ENCODE data around the gene SNX24. TPM values are rescaled to one million over a fixed set of nuclear protein-coding genes. Genes with fewer than 3 reads are reported as not detected.

Gene SNX24
- total and polyA plus RNA-seq, 2 of the 4 experiments (the other 2 are of a cell fraction): 13.8 to 15.0 TPM

DNA sequence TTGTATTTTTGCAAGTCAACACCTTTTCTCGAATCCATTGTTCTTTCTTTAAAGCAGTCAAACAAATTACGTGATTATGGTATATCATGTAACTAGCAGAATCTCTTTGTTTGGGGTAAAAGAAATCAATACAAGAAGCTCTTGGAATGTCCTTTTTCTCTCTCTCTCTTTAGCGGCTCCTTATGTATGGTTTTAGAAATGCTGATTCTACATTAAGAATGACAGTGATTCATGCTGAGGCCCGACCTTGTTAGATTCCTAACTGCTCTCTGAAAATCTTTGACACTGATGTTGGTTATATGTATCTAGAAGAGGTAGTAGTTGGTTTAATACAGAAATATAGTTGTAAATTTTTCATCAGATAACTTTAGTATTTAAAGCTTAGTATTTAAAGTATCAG lies 76.4 kb downstream of the SNX24 start:
- Histone ChIP-seq H2BK120ac (ENCODE audit: low read depth, low read length) (no peak overlapping the region), H3K18ac (ENCODE audit: low read depth, low read length) (no peak overlapping the region), H4K20me1 (ENCODE audit: insufficient read depth, low read length) (peaks cover 8% of the 10 kb centered on the region; the same call in 1 of the 2 replicates), H2BK20ac (ENCODE audit: low read depth, low read length) (no peak overlapping the region), H2BK15ac (ENCODE audit: low read depth, low read length) (no peak overlapping the region), H3K23ac (ENCODE audit: low read depth, low read length) (no peak overlapping the region), H4K5ac (ENCODE audit: low read depth, low read length) (no peak overlapping the region), H3K4ac (ENCODE audit: low read depth, low read length) (no peak overlapping the region), H3K79me1 (ENCODE audit: low read depth in 1 of 2, low read length in 2 of 2) (peaks cover 8 to 13% of the 10 kb centered on the region in 2 experiments; a peak in 3 of 4 replicates), H4K91ac (ENCODE audit: insufficient read depth, low read depth, low read length) (no peak overlapping the region), H2BK5ac (ENCODE audit: low read depth, low read length, poor library complexity, severe bottlenecking) (no peak overlapping the region), H3K4me1 (ENCODE audit: control insufficient read depth, insufficient read depth, low read length) (0 out of 2 replicates have a peak, but pooled peaks cover 1% of the 10 kb centered on the region), H3K14ac (replicated peaks; ENCODE audit: low read depth, low read length) (no peak overlapping the region), H2AFZ (replicated peaks; ENCODE audit: low read length, poor library complexity) (no peak overlapping the region), H4K8ac (ENCODE audit: low read depth in 2 of 2, low read length in 2 of 2) (no peak overlapping the region), H3K36me3 (ENCODE audit: control insufficient read depth, insufficient read depth, low read length) (no peaks in the 10 kb centered on the region), H3K27me3 (ENCODE audit: control insufficient read depth, insufficient read depth, low read length) (no peaks in the 10 kb centered on the region), H3K9ac (ENCODE audit: low read depth, low read length) (no peak overlapping the region), H3K56ac (ENCODE audit: extremely low read depth, insufficient read depth, low read length) (no peak overlapping the region), H2AK5ac (ENCODE audit: low read depth, low read length) (no peak overlapping the region), H3K9me1 (ENCODE audit: insufficient read depth, low read length) (no peaks in the 10 kb centered on the region), H2AK9ac (replicated peaks; ENCODE audit: low read depth, low read length, poor library complexity) (no peak overlapping the region), H3K9me3 (ENCODE audit: control insufficient read depth, insufficient read depth, low read length) (no peaks in the 10 kb centered on the region), H3K4me3 (ENCODE audit: insufficient read depth, low read depth, low read length) (no peak overlapping the region), H3K4me2 (ENCODE audit: low read depth, low read length) (no peak overlapping the region), H3K27ac (ENCODE audit: insufficient read depth, low read length) (no peak overlapping the region)
- in situ Hi-C loops (cut with MboI; ENCODE audit: low sequenced_read_pairs): no loop called here
- intact Hi-C loops (cut with micrococcal nuclease): no loop called here
- dilution Hi-C loops (cut with HindIII; ENCODE audit: low sequenced_read_pairs, unreplicated experiment): no loop called here
- DNase-seq (no peak), ATAC-seq (ENCODE audit: low read depth) (no peak)
- no CpG with 5 or more reads among the region's 4 CpGs for WGBS, 2 experiments (ENCODE audit: extremely low coverage in 2 of 2, insufficient read length in 1 of 2)
- CTCF ChIA-PET: interaction anchor here (0.7 to 1.0 kb wide), 2 partner anchors 42 to 60 kb away, joined by 3 to 8 read pairs; no protein-coding TSS in a partner anchor
- BruUV-seq (replicated peaks): no TSS peak
- POLR2A ChIA-PET (ENCODE audit: unreplicated experiment): interaction anchor here (0.6 kb wide), 1 partner anchor 72 kb away, joined by 5 read pairs; no protein-coding TSS in a partner anchor
- TF ChIP-seq, protein P1, sequence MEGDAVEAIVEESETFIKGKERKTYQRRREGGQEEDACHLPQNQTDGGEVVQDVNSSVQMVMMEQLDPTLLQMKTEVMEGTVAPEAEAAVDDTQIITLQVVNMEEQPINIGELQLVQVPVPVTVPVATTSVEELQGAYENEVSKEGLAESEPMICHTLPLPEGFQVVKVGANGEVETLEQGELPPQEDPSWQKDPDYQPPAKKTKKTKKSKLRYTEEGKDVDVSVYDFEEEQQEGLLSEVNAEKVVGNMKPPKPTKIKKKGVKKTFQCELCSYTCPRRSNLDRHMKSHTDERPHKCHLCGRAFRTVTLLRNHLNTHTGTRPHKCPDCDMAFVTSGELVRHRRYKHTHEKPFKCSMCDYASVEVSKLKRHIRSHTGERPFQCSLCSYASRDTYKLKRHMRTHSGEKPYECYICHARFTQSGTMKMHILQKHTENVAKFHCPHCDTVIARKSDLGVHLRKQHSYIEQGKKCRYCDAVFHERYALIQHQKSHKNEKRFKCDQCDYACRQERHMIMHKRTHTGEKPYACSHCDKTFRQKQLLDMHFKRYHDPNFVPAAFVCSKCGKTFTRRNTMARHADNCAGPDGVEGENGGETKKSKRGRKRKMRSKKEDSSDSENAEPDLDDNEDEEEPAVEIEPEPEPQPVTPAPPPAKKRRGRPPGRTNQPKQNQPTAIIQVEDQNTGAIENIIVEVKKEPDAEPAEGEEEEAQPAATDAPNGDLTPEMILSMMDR (conservative IDR thresholded peaks at IDR 0.05; ENCODE audit: low read depth, low read length): no peak
- no peak for TF ChIP-seq BHLHE40 (IDR thresholded peaks at IDR 0.05; ENCODE audit: low read depth, low read length)
- TF ChIP-seq MXI1 (IDR thresholded peaks at IDR 0.05; ENCODE audit: borderline replicate concordance, low read depth, low read length): no peak
- no peak for TF ChIP-seq ELK1 (IDR thresholded peaks at IDR 0.05; ENCODE audit: borderline replicate concordance, low read depth, low read length)
- TF ChIP-seq USF2 (IDR thresholded peaks at IDR 0.05; ENCODE audit: low read depth, low read length): no peak
- TF ChIP-seq RCOR1 (IDR thresholded peaks at IDR 0.05; ENCODE audit: insufficient replicate concordance, low read length): no peak
- no peak for TF ChIP-seq RAD21 (IDR thresholded peaks at IDR 0.05; ENCODE audit: low read length)
- TF ChIP-seq MAFK (IDR thresholded peaks at IDR 0.05; ENCODE audit: low read depth, low read length): no peak
- no peak for TF ChIP-seq POLR2A (IDR thresholded peaks at IDR 0.05; ENCODE audit: low read depth, low read length)
- TF ChIP-seq MAZ (IDR thresholded peaks at IDR 0.05; ENCODE audit: borderline replicate concordance, low read depth, low read length): no peak
- TF ChIP-seq CHD1 (IDR thresholded peaks at IDR 0.05; ENCODE audit: low read depth, low read length): no peak
- no peak for TF ChIP-seq FOS (IDR thresholded peaks at IDR 0.05; ENCODE audit: low read depth, low read length)
- no peak for TF ChIP-seq NFE2L2 (IDR thresholded peaks at IDR 0.05; ENCODE audit: low read depth, low read length)
- no peak for TF ChIP-seq RFX5 (IDR thresholded peaks at IDR 0.05; ENCODE audit: low read depth, low read length)
- no peak for TF ChIP-seq SMC3 (IDR thresholded peaks at IDR 0.05; ENCODE audit: low read depth, low read length)
